ENCODE measurements around the gene OR10R2.
"Not testable (repeated sequence)": the region's sequence is repeated elsewhere in the genome, so short reads cannot be mapped to it uniquely, and the experiment has no call there.

The OR10R2 gene, protein sequence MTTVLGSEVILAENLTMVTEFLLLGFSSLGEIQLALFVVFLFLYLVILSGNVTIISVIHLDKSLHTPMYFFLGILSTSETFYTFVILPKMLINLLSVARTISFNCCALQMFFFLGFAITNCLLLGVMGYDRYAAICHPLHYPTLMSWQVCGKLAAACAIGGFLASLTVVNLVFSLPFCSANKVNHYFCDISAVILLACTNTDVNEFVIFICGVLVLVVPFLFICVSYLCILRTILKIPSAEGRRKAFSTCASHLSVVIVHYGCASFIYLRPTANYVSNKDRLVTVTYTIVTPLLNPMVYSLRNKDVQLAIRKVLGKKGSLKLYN

DNA sequence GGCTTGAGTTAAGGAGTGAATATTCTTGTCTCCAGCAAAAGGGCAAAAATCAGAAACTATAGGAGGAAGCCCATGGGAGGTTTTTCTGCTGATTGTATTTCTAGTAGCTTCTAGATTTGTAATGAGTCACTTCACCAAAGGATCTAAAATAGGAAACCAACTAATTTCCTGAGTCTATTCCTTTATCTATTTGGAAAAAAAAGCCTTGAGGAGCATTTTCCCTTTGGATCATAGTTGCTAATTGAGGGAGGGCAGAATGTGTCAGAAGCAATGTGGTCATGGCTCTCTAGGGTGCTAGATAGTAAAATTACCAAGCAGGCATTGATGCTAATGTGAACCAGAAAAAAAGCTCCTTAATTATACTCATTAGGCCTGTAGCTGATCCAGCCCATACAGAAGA lies at the start of gene OR10R2:
OR10R2 (plus strand) TSS at position 301 of the 400 bp plus-strand sequence. CDS start 106 bp downstream, outside the sequence.
- DNase-seq (ENCODE audit: low spot score), result no peak

DNA sequence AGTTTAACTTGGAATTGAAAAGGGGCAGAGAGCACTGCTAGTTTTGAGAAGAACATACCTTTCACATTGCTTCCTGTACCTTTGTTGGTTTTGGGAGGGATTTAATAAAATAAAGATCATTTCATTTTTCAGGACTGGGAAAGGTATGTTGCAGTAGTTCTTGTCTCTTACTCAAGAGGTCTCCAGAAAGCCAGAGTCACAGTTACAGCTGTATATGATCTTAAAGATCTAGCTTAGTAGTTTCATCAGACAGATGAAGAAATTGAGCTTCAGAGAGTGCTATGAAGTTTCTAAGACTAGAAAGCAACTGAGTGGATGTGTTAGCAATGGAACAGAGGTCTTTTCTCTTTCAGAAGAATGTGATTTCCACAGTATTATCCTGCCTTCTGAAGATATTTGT lies 47.0 kb upstream of the OR10R2 start:
- DNase-seq (ENCODE audit: low spot score), result no peak

DNA sequence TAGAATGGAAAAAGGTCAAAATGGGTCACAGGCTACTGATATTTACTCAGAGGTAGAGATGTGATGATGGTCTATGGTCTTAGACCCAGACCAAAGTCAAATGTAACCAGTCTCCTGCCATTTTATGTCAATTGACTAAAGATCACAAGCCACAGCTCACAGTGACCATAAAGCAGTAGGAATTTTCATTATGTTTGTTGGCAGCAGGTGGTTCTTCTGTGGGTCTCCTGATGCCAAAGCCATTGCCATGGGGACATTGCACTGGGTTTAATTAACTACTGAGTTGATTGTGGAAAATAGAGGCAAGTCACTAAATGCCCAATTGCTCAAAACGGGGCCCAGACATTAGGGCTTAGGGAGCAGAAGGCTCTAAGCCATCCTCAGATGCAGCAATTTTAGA lies 45.9 kb upstream of the OR10R2 start, which contains the start of gene OR10K2:
OR10K2 (minus strand) TSS at position 101 of the 400 bp plus-strand sequence. CDS start 5,371 bp downstream, outside the sequence.
- no peak for DNase-seq (ENCODE audit: low spot score)

DNA sequence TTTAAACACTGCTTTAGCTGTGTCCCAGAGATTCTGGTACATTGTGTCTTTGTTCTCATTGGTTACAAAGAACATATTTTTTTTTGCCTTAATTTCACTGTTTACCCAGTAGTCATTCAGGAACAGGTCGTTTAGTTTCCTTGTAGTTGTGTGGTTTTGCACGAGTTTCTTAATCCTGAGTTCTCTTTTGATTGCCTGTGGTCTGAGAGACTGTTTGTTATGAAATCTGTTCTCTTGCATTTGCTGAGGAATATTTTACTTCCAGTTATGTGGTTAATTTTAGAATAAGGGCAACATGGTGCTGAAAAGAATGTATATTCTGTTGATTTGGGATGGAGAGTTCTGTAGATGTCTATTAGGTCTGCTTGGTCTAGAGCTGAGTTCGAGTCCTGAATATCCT lies 41.9 kb upstream of the OR10R2 start:
- DNase-seq (ENCODE audit: low spot score), result not testable (repeated sequence)

DNA sequence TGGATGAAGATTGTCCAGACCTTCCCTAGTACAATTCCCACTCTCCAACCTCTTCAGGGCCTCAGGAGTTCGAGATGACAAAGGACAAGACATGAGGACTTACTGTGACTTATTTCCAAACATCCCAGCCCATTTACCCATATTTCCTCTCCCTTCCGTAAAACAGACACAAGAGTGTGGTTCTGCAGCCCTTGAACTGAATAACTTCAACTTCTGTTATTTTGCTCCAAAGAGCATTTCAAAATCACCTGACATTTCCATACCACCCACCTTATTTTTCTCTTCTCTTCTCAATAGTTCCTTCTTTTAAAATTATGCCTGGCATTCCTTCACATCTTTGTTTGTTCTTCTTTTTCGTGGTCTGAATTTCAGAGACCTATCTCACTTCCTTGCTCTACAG lies 37.3 kb upstream of the OR10R2 start:
- no peak for DNase-seq (ENCODE audit: low spot score)

DNA sequence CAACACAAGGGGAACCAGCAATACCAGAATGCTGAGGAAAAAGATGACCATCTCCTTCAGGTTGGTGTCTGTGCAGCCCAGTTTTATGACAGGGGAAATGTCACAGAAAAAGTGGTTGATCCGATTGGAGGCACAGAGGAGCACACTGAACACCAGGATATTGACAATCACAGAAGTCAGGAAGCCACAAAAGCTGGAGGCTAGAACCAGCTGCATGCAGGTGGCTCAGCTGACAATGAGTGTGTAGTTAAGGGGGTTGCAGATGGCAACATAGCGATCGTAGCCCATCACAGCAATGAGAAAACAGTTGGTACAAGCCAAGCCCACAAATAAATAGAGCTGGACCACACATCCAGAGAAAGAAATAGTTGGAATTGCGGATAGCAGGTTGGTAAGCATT lies 26.6 kb upstream of the OR10R2 start:
- no peak for DNase-seq (ENCODE audit: low spot score)

DNA sequence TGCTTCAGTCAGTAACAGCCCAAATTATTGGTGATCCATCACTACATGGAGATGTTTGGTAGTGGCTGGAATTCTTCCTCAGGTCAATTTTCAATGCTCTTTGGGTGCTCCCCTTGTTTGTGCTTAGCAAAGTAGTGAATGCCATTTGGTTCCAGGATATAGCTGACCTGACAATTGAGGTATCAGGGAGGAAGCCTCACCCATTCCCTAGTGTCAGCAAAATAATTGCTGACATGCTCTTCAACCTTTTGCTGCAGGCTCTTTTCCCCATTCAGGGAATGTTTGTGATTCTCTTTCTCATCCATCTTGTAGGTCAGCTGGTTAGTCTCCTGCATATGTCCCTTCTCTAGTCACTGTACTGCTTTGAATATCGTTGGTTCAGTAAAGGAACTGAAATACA lies 17.5 kb upstream of the OR10R2 start:
- no peak for DNase-seq (ENCODE audit: low spot score)

DNA sequence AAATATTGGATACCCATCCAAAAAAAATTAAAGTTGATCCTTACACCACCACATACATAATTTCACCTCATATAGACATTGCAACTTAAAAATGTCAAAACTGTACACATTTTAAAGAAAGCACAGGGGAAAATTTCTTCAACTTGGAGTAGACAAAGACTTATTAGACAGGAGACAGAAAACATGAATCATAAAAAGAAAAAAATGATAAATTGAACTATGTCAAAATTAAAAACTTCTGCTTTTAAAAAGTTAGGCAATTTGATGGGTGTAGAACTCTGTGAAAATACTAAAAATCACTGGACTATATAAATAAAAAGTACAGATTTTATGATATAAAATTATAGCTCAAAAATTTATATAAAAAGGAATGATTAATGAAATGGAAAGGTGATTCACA lies 14.8 kb upstream of the OR10R2 start:
- no peak for DNase-seq (ENCODE audit: low spot score)

DNA sequence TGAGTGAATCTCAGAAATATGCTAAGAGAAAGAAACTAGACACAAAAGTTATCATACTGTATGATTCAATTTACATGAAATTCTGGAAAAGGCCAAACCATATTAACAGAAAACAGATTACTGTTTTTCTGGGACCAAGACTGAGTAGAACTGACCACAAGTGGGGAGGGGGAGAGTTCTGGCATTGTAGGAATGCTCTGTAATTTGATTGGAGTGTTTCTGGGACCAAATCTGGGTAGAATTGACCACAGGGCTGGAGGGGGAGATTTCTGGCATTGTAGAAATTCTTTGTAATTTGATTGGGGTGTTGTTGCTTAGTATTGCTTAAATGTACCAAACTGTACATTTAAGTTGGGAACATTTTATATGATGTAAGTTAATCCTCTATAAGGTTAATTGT lies 13.8 kb upstream of the OR10R2 start:
- no peak for DNase-seq (ENCODE audit: low spot score)

DNA sequence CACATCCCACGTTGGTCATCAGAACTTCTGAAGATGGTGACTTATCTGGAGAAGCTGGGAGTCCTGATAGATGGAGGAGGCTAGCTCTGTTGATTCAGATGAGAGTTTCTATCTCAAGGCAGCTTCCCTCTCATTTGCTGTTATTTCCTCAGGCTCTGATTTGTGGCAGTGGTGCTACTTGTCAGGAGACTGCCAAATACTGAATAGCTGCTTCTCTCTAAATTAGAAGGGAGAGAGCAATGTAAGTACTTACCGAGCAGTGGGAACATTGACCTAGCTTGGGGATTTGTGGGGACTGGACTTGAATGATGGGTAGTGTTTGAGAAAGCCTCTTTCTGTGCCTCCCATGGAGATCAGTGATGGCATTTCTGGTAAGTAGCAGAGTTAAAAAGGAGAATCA lies 10.5 kb upstream of the OR10R2 start, which contains the start of gene OR10K1:
OR10K1 (plus strand) TSS at position 301 of the 400 bp plus-strand sequence. CDS start 3,728 bp downstream, outside the sequence.
- no peak for DNase-seq (ENCODE audit: low spot score)

DNA sequence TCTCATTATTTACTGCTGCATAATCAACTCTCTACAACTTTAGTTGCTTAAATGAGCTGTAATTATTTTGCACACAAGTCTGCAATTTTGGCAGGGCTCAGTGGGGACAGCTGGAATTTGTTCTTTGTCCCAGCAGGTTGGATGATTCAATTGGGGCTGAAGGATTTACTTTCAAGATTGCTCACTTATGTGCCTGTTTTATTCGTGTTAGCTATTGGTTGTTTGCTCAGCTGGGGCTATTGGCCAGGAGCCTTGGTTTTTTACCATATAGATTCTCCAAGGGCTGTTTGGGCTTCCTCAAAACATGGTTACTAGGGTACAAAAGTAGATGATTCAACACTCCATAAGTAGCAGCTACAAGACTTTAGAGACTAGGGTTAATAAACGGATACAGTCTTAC lies 13.4 kb downstream of the OR10R2 start:
- no peak for DNase-seq (ENCODE audit: low spot score)

DNA sequence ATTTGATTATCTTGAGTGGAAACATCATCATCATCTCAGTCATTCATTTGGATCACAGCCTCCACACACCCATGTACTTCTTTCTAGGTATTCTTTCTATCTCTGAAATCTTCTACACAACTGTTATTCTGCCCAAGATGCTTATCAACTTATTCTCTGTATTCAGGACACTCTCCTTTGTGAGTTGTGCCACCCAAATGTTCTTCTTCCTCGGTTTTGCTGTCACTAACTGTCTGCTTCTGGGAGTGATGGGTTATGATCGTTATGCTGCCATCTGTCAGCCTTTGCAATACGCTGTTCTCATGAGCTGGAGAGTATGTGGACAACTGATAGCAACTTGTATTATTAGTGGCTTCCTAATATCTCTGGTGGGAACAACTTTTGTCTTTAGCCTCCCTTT lies 19.3 kb downstream of the OR10R2 start:
- no peak for DNase-seq (ENCODE audit: low spot score)

DNA sequence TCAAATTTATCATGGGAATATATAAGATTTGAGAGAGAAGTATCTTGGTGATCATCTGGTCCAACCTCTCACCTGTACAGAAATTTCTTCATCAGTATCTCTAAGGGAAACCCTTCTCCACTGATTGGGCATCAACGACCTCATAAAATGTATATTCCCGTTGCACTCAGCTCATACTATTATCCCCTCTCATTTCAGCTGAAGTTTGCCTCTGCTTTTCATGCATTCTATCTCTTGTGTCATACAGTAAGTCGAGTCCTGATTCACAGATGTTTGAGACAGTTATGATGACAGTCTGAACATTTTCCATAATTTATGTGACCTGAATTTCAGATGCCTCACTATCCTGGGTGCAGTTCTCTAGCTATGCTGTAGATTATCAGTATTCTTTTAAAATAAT lies 21.0 kb downstream of the OR10R2 start:
- no peak for DNase-seq (ENCODE audit: low spot score)

DNA sequence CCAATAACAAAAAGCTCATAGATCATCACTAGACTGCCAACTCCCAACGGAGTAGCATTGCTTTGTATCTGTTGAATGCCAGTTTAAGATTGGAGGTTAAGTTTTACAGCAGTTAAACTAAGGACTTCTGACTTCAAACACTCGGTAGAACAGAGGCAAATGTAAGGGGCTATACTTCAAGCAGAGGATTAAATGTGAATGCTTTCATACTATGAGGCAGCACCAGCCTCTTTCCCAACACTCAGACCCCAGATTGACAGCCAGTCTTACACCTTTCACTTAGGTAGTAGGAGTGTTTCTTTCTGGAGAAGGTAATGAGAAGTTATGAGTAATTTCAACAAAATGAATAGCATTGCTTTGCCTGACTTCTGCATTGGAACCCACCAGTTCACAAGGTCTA lies 22.8 kb downstream of the OR10R2 start:
- no peak for DNase-seq (ENCODE audit: low spot score)

DNA sequence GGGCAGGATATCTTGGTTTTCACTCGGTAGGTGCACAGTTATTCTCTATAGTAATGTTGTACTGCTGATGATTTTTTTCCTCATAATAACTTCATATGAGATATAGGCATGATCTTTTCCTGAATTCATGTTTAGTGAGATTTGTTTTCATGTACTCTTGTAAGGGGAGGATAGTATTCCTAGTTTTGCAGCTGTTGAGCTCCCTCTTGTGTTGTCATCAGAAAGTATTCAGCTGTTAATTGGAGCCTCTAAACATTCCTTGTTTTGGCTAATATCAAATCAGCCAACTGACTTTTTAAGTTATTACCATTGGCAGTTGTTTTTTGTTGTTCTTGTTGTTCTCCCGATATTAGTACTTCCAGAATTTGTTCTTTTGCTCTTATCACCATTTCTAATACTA lies 24.4 kb downstream of the OR10R2 start:
- DNase-seq (ENCODE audit: low spot score), result no peak

DNA sequence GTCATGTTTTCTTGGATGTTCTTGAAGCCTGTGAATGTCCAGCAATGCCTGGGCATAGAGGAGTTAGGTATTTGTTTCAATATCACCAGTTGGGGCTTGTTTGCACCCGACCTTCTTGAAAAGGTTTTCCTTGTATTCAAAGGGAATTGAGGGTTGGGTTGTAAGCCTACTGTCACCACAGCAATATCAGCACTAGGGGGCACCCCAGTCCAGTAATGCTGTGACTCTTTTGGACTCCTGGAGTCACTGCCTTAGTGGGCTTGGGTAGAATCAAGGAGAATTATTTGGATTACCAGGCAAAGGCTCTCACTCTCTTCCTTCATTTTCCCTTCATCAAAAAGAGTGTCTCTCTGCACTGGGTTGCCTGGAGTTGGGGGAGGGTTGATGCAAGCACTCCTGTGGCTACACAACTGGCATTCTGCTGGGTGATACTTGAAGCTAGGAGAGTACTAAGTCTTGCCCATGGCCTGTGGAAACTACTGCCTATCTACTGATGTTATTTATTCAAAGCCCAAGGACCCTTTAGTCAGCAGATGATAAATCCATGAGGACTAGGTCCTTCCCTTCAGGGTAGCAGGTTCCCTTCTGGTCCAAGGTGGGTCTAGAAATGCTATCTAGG lies 34.5 kb downstream of the OR10R2 start:
- peak; percentile 8 for DNase-seq (ENCODE audit: low spot score)

DNA sequence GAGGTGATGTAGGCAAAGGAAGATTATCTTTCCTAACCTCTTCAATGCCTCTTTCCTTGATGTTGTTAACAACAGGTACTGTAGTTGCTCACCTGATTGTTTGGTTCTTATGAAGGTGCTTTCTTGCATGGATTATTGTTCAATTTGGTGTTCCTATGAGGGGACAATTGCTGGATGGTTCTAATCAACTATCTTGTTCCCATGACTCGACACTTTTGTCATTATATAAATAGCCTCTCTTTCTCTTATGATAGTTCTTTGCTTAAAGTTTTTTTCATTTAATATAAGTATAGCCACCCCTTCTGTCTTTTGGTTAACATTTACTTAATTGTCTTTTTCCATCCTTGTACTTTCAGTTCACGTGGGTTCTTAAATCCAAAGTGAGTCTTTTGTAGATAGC lies 35.5 kb downstream of the OR10R2 start:
- no peak for DNase-seq (ENCODE audit: low spot score)

DNA sequence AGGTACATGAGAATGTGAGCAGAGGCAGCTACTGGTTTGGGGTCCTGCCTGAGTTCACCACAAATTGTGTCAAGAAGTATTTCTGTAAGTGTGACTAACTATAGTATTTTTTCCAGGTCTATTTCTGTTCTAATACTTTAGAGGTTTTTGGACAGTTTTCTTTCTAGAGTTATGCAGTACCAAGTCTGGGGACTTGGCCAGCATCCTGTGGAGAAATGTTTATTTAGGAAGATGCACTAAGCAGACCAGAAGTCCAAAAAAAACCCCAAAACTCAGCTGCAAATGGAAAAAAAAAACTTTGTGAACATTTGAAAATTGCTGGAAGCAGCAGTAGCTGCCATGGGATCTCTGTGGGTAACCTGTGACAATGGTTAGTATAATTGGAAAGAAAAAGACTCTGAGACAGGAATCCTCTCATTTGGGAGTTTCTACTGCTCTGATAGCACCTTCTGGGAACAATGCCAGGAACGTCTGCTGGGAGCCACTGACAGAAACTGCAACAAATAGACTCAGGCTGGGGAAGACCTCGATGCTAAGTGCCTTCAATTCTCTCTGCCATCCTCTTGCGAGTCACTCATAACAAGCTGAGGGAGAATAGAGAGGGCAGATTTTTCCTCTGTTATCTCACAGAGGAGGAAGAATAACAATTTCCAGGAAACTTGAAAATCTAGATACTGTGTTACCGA lies 37.6 kb downstream of the OR10R2 start:
- no peak for DNase-seq (ENCODE audit: low spot score)

DNA sequence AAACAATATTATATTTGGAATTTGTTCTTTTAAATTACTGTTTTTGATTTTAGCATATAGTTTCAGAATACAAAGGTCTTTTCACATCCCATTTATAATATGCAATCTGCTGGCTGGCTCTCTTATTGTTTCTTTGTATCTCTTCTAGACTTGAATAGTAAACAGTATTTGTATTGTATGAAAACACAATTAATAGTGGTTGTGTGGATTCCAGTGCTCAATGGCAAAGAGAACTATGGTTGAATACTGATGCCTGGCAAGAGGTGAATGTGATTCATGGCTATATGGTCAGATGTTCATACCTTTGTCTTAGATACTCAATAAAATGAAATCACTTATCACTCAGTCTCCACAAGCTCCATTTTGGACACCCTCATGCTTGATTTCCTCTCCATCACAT lies 44.9 kb downstream of the OR10R2 start:
- DNase-seq (ENCODE audit: low spot score), result no peak

DNA sequence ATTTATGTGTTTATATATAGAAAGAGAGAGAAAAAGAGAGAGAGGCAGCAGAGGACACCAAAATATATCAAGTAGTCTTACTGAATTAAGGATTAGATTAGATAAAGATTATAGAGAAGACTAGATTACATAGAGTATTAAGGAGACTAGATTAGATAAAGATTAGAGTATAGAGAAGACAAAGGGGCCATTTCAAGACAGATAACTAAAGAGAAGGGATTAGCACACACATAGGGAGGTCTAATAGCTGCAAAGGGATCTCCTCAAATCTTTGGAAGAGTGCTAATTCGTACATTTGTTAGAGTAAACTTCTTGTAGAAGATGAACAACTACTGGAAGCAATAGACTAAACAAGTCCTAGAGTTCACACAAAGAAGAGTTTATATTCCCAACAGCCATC lies 48.0 kb downstream of the OR10R2 start:
- no peak for DNase-seq (ENCODE audit: low spot score)

DNA sequence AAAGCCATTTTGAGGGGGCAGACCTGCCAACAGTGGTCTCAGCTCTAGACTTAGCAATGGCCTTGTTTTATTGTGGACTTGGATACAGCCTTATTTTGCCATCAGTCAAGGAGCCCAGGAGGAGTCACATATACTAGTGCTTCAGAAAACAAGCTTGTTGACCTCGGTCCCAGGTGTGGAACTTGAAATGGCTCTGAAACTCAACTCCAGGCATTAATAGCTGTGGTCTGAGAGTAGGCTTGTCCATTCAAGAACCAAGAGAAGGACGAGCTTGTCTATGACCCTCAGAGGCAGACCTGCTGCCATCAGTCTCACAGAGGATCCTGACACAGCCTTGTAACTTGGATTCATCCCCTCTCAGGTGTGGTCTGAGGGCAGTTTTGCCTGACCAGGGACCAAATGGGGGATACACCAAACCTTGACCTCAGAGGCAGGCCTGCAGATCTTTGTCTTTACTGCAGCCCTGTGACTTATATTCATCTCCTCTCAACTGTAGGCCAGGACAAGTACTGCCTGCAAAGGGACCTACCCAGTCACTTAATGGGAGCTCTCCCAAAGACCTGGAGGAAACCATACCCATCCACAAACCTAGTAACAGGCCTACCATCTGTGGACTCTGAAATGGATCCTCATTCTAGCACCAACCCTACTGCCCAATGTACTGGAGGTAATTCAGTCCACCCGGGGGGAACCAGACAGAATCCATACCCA lies 49.1 kb downstream of the OR10R2 start:
- no peak for DNase-seq (ENCODE audit: low spot score)

DNA sequence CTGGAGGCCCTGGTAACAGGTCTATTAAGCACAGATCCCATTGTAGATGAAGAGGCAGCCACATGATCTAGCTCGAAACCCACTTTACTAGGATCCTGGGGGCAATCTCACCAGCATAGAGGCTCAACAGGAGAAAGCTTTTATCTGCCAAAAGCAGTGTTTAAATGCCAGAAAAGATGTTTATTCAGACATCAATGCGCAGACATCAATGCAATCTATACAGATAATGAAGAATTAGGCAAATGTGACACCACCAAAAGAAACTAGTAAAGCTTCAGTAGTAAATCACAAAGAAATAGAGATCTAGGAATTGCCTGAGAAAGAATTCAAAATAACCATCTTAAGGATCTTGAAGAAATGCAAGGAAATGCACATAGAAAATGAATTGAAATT lies 49.6 kb downstream of the OR10R2 start:
- DNase-seq (ENCODE audit: low spot score), result no peak
